SK-N-SH (cell line): Measurements from ENCODE around the gene SCT.

ENCODE experiments used
- CHD2 ChIP-seq: fragments of 150-350 bp; IDR thresholded peaks from 2 replicates; pipeline ENCODE4 v1.6.1; 2018; ENCODE audit warnings: low read length; ENCODE audit not compliant: partially characterized antibody
- ELF1 ChIP-seq: IDR thresholded peaks from 2 replicates; pipeline ENCODE4 v1.4.0; 2012
- FOXM1 ChIP-seq: IDR thresholded peaks from 2 replicates; pipeline ENCODE4 v1.4.0; 2012; ENCODE audit warnings: low read depth, mild to moderate bottlenecking
- MEF2A ChIP-seq: IDR thresholded peaks from 2 replicates; pipeline ENCODE4 v1.4.0; 2012; ENCODE audit warnings: low read depth, borderline replicate concordance
- POLR2AphosphoS5 ChIP-seq: IDR thresholded peaks from 2 replicates; pipeline ENCODE4 v1.6.1; 2012; ENCODE audit warnings: low read depth, low read length
- RCOR1 ChIP-seq: fragments of 150-350 bp; IDR thresholded peaks from 2 replicates; pipeline ENCODE4 v1.6.1; 2017; ENCODE audit warnings: antibody characterized with exemption, low read length
- RFX5 ChIP-seq: IDR thresholded peaks from 2 replicates; pipeline ENCODE4 v1.6.1; 2012; ENCODE audit warnings: mild to moderate bottlenecking, improper control_type of control experiment, low read length
- RXRA ChIP-seq: IDR thresholded peaks from 2 replicates; pipeline ENCODE4 v1.4.0; 2012; ENCODE audit warnings: low read depth, mild to moderate bottlenecking, borderline replicate concordance
- TF ChIP-seq, protein P1 (sequence below): IDR thresholded peaks from 2 replicates; pipeline ENCODE4 v1.6.1; 2012; ENCODE audit warnings: mild to moderate bottlenecking, low read depth, low read length, moderate library complexity
- TF ChIP-seq, protein P2 (sequence below): fragments of 200-600 bp; sonication (generic); IDR thresholded peaks from 2 replicates; pipeline ENCODE4 v1.6.1; 2017; ENCODE audit warnings: antibody characterized with exemption, mild to moderate bottlenecking, moderate library complexity
- TF ChIP-seq, protein P3 (sequence below): IDR thresholded peaks from 2 replicates; pipeline ENCODE4; 2012

DNA sequence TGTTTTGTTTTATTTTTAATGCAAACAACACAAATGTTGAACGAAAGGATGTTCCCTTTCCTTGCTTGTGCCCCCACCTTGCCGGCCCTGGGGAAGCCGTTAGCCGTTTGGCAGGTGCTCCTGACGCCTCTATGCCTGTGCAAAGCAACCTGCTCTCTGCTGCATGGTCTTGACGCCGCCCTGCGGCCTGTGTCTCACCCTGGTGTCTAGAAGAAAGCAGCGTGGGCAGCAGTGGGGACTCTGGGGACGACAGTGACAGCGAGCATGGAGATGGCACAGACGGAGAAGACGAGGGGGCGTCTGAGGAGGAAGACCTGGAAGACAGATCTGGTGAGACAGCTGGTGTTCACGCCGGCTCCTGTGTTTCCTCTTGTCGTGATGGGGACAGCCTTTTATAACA is 45.2 kb downstream of the SCT start:
- TF ChIP-seq CHD2 (no peak), ELF1 (no peak), POLR2AphosphoS5 (no peak), RXRA (no peak), MEF2A (no peak), FOXM1 (no peak), RCOR1 (no peak), RFX5 (no peak)
- TF ChIP-seq, protein P1, sequence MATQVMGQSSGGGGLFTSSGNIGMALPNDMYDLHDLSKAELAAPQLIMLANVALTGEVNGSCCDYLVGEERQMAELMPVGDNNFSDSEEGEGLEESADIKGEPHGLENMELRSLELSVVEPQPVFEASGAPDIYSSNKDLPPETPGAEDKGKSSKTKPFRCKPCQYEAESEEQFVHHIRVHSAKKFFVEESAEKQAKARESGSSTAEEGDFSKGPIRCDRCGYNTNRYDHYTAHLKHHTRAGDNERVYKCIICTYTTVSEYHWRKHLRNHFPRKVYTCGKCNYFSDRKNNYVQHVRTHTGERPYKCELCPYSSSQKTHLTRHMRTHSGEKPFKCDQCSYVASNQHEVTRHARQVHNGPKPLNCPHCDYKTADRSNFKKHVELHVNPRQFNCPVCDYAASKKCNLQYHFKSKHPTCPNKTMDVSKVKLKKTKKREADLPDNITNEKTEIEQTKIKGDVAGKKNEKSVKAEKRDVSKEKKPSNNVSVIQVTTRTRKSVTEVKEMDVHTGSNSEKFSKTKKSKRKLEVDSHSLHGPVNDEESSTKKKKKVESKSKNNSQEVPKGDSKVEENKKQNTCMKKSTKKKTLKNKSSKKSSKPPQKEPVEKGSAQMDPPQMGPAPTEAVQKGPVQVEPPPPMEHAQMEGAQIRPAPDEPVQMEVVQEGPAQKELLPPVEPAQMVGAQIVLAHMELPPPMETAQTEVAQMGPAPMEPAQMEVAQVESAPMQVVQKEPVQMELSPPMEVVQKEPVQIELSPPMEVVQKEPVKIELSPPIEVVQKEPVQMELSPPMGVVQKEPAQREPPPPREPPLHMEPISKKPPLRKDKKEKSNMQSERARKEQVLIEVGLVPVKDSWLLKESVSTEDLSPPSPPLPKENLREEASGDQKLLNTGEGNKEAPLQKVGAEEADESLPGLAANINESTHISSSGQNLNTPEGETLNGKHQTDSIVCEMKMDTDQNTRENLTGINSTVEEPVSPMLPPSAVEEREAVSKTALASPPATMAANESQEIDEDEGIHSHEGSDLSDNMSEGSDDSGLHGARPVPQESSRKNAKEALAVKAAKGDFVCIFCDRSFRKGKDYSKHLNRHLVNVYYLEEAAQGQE: no peak
- TF ChIP-seq, protein P2, sequence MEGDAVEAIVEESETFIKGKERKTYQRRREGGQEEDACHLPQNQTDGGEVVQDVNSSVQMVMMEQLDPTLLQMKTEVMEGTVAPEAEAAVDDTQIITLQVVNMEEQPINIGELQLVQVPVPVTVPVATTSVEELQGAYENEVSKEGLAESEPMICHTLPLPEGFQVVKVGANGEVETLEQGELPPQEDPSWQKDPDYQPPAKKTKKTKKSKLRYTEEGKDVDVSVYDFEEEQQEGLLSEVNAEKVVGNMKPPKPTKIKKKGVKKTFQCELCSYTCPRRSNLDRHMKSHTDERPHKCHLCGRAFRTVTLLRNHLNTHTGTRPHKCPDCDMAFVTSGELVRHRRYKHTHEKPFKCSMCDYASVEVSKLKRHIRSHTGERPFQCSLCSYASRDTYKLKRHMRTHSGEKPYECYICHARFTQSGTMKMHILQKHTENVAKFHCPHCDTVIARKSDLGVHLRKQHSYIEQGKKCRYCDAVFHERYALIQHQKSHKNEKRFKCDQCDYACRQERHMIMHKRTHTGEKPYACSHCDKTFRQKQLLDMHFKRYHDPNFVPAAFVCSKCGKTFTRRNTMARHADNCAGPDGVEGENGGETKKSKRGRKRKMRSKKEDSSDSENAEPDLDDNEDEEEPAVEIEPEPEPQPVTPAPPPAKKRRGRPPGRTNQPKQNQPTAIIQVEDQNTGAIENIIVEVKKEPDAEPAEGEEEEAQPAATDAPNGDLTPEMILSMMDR: no peak
- TF ChIP-seq, protein P3, sequence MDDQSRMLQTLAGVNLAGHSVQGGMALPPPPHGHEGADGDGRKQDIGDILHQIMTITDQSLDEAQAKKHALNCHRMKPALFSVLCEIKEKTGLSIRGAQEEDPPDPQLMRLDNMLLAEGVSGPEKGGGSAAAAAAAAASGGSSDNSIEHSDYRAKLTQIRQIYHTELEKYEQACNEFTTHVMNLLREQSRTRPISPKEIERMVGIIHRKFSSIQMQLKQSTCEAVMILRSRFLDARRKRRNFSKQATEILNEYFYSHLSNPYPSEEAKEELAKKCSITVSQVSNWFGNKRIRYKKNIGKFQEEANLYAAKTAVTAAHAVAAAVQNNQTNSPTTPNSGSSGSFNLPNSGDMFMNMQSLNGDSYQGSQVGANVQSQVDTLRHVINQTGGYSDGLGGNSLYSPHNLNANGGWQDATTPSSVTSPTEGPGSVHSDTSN: no peak
